Activated CD4-positive, alpha-beta T cell treated with anti-CD3 and anti-CD28 coated beads, Interleukin-2, amount 50 U/mL, for 48 hours (primary cell): Measurements from ENCODE around the gene ZDHHC14.

Source experiments
- DNase-seq, 2 experiments: peaks; one replicate each; pipeline ENCODE4 v3.0.0-alpha.2; 2020

ZDHHC14 gene

DNA sequence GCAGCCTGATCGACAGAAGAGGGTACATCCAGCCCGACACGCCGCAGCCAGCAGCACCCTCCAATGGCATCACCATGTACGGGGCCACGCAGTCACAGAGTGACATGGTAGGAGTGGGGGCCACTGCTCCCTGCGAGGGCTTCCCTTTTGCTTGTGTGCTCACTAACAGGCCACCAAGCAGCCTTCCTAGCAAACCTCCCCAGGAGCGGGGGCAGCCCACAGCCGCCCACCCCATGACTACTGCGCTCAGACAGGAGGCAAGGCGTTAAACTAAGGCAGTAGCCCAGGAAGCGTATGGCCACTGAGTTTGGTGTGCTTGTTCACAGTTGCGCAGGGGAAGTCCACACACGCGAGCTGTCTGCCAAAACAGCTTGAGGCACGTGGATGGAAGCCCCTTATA, 272.5 kb downstream of the ZDHHC14 start:
- DNase-seq: no peak

- DNase-seq: no peak
Observed at GRCh38 chr6:157655139-157655538, 274.1 kb downstream of the ZDHHC14 start.

DNA sequence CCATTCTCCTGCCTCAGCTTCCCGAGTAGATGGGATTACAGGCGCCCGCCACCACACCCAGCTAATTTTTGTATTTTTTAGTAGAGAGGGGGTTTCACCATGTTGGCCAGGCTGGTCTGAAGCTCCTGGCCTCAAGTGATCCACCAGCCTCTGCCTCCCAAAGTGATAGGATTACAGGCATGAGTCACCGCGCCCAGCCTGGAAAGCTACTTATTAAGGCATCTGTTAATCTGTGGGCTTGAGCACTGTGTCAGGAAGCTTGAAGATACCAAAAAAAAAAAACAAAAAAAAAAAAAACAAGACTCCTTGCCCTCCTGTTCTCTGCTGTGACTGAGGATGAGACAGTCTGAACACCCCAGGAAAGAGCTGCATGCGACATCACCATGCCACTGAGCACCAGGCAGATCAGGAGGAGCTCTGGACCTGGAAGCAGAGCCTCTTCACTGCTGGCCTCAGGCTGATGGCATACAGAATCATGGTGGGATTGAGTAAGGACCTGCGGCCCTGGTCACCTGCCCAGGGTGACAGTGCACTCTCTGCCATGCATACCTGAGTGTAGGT, 275.5 kb downstream of the ZDHHC14 start:
- no peak for DNase-seq

DNA sequence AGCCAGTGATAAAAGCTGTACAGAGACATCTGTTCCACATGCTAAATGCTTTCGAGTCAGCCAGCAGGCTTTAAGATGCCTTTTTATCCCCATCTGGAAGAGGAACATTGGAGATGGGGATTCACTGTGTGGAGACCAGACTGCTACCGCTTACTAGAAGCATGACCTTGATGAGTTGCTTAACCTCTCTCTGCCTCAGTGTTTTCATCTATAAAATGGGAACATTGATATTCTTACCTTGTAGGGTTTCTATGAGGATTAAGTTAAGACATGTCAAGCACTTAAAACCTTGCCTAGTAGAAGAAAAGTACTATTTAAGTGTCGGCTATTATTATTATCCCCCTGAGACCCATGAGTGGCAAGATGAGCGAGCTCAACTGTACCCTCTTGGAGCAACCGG, 276.8 kb downstream of the ZDHHC14 start:
- no peak for DNase-seq

DNA sequence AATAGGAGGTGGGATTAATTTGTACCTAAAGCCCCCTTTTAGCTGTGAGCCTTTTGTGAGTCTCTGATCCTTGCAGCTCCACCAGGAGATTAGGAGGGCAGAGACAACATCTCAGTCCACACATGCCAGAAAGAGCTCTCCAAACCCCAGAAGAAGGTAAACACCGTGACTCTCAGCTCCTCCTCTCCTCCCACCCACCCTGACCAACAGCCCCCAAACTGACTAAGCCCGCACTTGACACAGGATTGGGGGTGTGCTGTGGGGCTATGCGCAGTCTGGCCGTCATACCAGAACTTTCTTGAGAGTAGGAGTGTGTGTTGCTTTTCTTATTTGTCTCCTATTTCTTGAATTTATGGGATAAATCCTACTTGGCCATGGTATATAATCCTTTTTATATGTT, 277.3 kb downstream of the ZDHHC14 start:
- DNase-seq: no peak

DNA sequence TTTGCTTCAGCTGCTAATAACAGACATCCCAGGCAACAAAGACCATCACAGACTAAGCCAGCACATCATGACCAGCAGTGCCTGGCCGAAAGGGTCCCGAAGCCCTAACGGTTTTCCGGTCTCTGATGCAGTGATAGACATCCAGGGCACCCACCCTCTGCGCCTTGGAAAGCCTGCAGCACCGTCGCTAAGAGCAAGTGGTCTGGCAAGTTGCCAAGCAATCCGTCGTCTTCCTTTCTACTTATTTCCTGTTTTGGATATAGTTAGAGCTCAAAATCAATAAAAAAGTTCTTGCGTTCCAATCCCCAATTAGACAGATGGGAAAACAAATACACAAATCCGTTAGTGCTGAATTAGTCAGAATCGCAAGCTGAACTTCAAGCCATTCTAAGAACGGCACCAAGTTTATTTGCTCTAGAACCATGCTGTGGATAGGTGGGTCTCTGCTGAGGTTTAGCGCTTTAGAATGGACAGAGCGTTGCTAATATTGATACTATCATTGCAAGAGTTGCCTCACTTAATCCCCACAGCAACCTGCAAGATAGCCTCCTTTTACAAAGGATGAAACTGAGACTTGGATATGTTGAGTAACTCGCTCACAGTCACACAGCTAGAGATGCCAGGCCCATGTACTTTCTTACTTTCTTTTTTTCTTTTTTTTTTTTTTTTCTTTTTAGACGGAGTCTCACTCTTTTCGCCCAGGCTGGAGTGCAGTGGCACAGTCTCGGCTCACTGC, 278.7 kb downstream of the ZDHHC14 start:
- no peak for DNase-seq

- DNase-seq: no peak
Observed at GRCh38 chr6:157660414-157660813, 279.4 kb downstream of the ZDHHC14 start.

DNA sequence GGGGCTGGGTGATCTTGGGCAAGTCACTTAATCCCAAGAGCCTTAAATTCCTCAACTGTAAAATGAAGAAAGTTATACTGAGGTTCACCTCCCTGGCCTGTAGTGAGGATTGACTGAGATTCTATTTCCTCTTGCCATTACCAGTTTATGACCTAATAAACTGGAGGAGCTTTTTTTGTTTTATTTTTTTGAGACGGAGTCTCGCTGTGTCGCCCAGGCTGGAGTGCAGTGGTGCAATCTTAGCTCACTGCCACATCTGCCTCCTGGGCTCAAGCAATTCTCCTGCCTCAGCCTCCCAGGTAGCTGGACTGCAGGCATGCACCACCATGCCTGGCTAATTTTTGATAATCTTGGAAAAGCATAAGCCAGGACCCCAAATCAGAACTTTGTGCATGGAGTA, 280.7 kb downstream of the ZDHHC14 start:
- no peak for DNase-seq

- DNase-seq: no peak
Observed at GRCh38 chr6:157663261-157663660, 282.3 kb downstream of the ZDHHC14 start.

DNA sequence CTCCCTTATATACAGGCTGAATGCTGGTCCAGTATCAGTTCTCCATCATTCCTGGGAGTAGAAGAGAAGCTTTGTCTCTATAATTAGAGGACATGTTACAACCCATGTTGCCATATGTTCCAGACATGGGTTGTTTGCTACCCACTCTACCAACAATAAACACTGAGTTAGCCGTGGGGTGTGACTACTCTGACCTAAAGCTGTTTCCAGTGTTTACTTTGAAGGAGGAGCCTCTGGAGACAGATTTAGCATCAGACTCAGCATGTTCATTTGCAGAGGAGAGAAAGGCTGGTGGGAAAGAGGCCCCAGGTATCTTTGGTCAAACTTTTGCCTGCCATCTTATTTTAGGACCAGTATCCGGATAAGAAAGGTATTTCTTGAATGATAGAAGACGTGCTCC, 284.2 kb downstream of the ZDHHC14 start:
- no peak for DNase-seq

DNA sequence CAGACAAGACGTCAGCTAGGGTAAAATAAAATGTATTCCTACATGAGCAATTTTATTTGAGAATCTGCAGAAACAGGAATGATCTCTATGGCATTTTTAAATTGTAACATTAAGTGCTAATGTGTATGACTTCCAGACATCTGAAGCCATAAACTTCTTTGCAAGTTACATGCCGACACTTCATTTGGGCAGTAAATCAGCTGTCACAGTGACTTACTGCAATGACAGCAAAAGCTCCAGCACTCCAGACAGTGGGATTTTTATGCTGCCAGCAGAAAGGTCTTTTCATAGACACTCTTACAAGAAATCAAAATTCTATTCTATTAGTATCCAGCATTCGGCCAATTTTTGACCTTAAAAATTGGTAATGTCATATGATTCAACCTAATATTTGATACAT, 285.7 kb downstream of the ZDHHC14 start:
- no peak for DNase-seq

GRCh38 chr6:157667211-157668008, 286.4 kb downstream of the ZDHHC14 start:
- peak; percentile 49 to 66 for DNase-seq

- peak; percentile 12 to 27 for DNase-seq
Observed at GRCh38 chr6:157668009-157668401, 287.0 kb downstream of the ZDHHC14 start.

DNA sequence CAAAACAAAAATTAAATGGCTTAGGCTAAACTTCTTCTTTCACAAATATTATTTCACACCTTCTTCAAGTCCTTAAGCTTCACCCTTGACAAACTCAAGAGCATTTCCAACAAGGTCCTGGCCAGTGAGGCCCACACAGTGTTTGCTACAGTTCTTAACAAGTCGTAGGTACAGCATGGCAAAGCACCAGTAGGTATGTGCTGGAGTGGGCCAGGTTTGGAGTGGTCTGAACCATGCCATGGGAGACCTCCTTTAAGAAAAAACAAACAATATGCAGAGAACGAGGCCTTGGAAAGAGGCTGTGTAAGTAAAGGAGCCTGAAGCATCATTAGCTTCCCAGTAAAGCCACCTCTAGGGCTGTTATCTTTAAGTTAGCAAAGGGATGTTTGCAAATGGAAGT, 287.7 kb downstream of the ZDHHC14 start:
- DNase-seq: no peak

- no peak for DNase-seq
Observed at GRCh38 chr6:157669323-157669722, 288.3 kb downstream of the ZDHHC14 start.

- DNase-seq: peak; percentile 8 to 16
Observed at GRCh38 chr6:157669747-157670216, 288.8 kb downstream of the ZDHHC14 start.

DNA sequence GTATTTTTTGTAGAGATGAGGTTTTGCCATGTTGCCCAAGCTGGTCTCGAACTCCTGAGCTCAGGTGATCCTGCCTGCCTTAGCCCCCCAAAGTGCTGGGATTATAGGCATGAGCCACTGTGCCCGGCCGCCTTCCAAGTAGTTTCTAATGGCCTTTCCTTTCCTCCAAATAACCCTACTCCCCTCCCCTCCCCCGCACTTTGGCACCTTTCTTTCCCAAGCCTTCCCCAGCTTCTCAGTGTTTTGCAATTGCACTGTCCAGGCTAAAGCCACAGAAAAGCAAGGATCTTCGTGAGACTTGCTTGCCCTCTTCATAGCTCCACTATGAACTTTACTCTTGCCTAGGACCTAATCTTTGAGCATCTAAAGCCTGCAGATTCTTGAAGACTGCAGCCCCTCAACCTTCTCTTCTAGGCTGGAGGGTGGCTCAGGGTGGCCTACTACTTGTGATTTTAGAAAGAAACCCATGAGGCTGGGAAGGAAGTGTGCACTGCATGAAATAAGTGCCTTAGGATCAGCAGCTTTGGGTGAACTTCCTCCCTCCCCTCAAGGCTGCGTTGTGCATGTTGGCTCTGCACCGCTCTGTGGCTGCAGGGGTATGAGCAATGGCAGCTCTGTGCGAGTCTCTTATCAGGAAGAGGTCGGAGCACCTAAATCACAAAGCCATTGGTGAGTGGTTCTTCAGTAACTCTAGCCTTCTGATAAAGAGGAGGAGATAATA, 289.6 kb downstream of the ZDHHC14 start:
- DNase-seq: no peak

- DNase-seq: no peak
Observed at GRCh38 chr6:157672726-157673412, 291.9 kb downstream of the ZDHHC14 start.

DNA sequence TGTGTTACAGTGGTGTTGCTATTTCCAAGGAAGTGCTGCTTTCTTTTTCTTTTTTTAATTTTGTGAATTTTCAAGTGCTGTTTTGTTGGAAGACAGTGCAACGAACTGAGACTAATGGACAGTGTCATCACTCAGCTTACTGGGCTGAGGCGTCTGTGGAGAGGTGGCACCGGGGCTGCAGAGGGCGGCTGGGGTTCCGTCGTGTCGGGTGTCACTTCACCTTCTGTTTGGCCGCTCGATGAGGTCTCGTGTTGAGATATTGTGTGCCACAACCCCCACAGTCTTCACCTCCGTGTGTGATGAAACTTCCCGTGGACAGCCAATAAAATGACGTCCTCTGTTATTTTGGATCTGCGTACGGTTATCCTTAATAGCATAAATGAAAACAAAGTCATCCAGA, 292.6 kb downstream of the ZDHHC14 start:
- no peak for DNase-seq

- DNase-seq: no peak
Observed at GRCh38 chr6:157674061-157674460, 293.1 kb downstream of the ZDHHC14 start.

- no peak for DNase-seq
Observed at GRCh38 chr6:157675831-157676230, 294.8 kb downstream of the ZDHHC14 start.

GRCh38 chr6:157676241-157676640, 295.3 kb downstream of the ZDHHC14 start:
- DNase-seq: no peak

- DNase-seq: no peak
Observed at GRCh38 chr6:157677235-157677634, 296.2 kb downstream of the ZDHHC14 start.
